Measurements from ENCODE around the gene C3orf80.

- no peak for TF ChIP-seq CTCF (IDR thresholded peaks at IDR 0.05)
- TF ChIP-seq, protein P1, sequence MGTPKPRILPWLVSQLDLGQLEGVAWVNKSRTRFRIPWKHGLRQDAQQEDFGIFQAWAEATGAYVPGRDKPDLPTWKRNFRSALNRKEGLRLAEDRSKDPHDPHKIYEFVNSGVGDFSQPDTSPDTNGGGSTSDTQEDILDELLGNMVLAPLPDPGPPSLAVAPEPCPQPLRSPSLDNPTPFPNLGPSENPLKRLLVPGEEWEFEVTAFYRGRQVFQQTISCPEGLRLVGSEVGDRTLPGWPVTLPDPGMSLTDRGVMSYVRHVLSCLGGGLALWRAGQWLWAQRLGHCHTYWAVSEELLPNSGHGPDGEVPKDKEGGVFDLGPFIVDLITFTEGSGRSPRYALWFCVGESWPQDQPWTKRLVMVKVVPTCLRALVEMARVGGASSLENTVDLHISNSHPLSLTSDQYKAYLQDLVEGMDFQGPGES (IDR thresholded peaks at IDR 0.05; ENCODE audit: low read depth, low read length) = no peak
- no peak for TF ChIP-seq REST (IDR thresholded peaks at IDR 0.05; ENCODE audit: low read depth, low read length)
- TF ChIP-seq SIN3A (IDR thresholded peaks at IDR 0.05; ENCODE audit: borderline replicate concordance, low read depth, low read length) = no peak
- no peak for TF ChIP-seq POLR2AphosphoS5 (IDR thresholded peaks at IDR 0.05; ENCODE audit: low read depth, low read length)
Observed at GRCh38 chr3:160187288-160187687, 37.9 kb upstream of the C3orf80 start.

All from SK-N-SH (cell line).